ENCODE measurements around the gene KRT40. TPM values are rescaled to one million over a fixed set of nuclear protein-coding genes. Genes with fewer than 3 reads are reported as not detected.

The KRT40 gene
- not detected for polyA plus RNA-seq (2013, experiment 1 of 2)
- polyA plus RNA-seq (2013, experiment 2 of 2): not detected

- Histone ChIP-seq H3K9ac (ENCODE audit: low read length) (no peak within 1 kb of the TSS), H3K4me1 (ENCODE audit: control insufficient read depth, insufficient read depth, low read depth, low read length) (peaks cover 5% of the 10 kb centered on the region), H3K9me3 (ENCODE audit: control insufficient read depth, low read length) (no peaks in the 10 kb centered on the region), H2BK120ac (ENCODE audit: low read depth, low read length) (no peak within 1 kb of the TSS), H2AFZ (ENCODE audit: low read depth, low read length) (no peak within 1 kb of the TSS), H2BK5ac (ENCODE audit: low read depth, low read length, poor library complexity, severe bottlenecking) (no peak within 1 kb of the TSS), H2BK12ac (ENCODE audit: low read length in 2 of 2) (no peak within 1 kb of the TSS), H3K36me3 (ENCODE audit: control insufficient read depth in 1 of 2, insufficient read depth in 2 of 2, low read depth in 1 of 2, low read length in 2 of 2) (no peaks in the 10 kb centered on the region), H3K14ac (ENCODE audit: low read length in 2 of 2) (peak within 1 kb of the TSS in 1 of 2 experiments; percentile 26), H3K79me1 (replicated peaks; ENCODE audit: low read length, poor library complexity, severe bottlenecking) (no peaks in the 10 kb centered on the region), H3K4me3 (ENCODE audit: insufficient read depth in 1 of 2, low read depth in 1 of 2, low read length in 2 of 2) (peak within 1 kb of the TSS in 1 of 2 experiments; percentile 4), H2AK5ac (ENCODE audit: low read length, severe bottlenecking) (no peak within 1 kb of the TSS), H3K27ac (ENCODE audit: low read length, poor library complexity, severe bottlenecking) (no peak within 1 kb of the TSS), H3K4ac (ENCODE audit: low read depth in 1 of 2, low read length in 2 of 2) (no peak within 1 kb of the TSS), H3K18ac (ENCODE audit: low read depth in 1 of 2, low read length in 2 of 2) (no peak within 1 kb of the TSS), H3K23ac (ENCODE audit: low read length in 2 of 2) (no peak within 1 kb of the TSS), H3K4me2 (ENCODE audit: low read length, poor library complexity, severe bottlenecking) (no peak within 1 kb of the TSS), H4K8ac (ENCODE audit: low read length) (no peak within 1 kb of the TSS), H4K91ac (ENCODE audit: low read length) (no peak within 1 kb of the TSS), H3K27me3 (ENCODE audit: control insufficient read depth in 1 of 2, insufficient read depth in 1 of 2, low read length in 2 of 2) (no peaks in the 10 kb centered on the region), H2BK15ac (ENCODE audit: low read depth, poor library complexity, severe bottlenecking) (no peak within 1 kb of the TSS)
- WGBS: no CpG with 5 or more reads among the region's 3 CpGs
- no peak for DNase-seq
Measured at GRCh38 chr17:40984226-40984625, at the start of gene KRT40. Gene KRT40, minus strand, starts transcription at chr17:40984326. Its CDS starts 53 bp downstream, at chr17:40984273.

DNA sequence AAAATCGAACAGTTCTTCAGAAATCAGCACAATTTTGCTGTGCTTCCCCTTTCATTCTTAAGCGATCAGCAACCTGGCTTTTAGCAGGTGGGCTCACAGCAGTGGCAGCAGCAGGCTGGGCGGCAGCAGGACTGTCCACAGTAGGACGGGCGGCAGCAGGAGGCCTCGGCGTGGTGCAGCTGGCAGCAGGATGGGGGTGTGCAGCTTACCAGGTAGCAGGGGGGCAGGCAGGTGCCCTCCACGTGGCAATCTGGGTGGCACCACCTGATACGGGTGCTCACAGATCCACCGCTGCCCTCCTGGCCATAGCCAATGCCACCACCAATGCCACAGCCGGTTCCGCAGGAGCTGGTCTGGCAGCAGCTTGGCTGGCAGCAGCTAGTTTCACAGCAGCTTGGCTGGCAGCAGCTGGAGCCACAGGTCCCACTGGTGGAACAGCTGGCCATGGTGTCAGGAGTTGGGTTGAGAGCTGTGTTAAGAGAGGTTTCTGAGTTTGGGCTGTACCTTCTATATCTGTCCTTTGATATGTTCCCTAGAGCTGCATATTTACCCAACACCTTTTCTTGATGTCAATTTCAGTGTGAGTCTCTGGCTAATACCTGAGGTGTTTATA is 45.6 kb upstream of the KRT40 start, which contains the start of gene KRTAP1-4:
TSS of gene KRTAP1-4 (minus strand) at position 563 of the 613 bp plus-strand sequence. CDS start at position 446, 117 bp downstream.
- H3K9ac ChIP-seq (ENCODE audit: low read length): no peak within 1 kb of the TSS
- no peak for DNase-seq
- no peak within 1 kb of the TSS for H4K91ac ChIP-seq (ENCODE audit: low read length)
- peak within 1 kb of the TSS in 1 of 2 experiments; percentile 62 for H3K14ac ChIP-seq (ENCODE audit: low read length in 2 of 2)
- H3K4me2 ChIP-seq (ENCODE audit: low read length, poor library complexity, severe bottlenecking): no peak within 1 kb of the TSS
- H3K18ac ChIP-seq (ENCODE audit: low read depth in 1 of 2, low read length in 2 of 2): no peak within 1 kb of the TSS
- no peak within 1 kb of the TSS for H3K4me3 ChIP-seq (ENCODE audit: insufficient read depth in 1 of 2, low read depth in 1 of 2, low read length in 2 of 2)
- H3K23ac ChIP-seq (ENCODE audit: low read length in 2 of 2): no peak within 1 kb of the TSS
- H3K4me1 ChIP-seq (ENCODE audit: control insufficient read depth, insufficient read depth, low read depth, low read length): peaks cover 5% of the 10 kb centered on the region
- no peaks in the 10 kb centered on the region for H3K79me1 ChIP-seq (replicated peaks; ENCODE audit: low read length, poor library complexity, severe bottlenecking)
- no peaks in the 10 kb centered on the region for H3K27me3 ChIP-seq (ENCODE audit: control insufficient read depth in 1 of 2, insufficient read depth in 1 of 2, low read length in 2 of 2)
- H2AK5ac ChIP-seq (ENCODE audit: low read length, severe bottlenecking): peak within 1 kb of the TSS; percentile 70
- H3K27ac ChIP-seq (ENCODE audit: low read length, poor library complexity, severe bottlenecking): no peak within 1 kb of the TSS
- H3K9me3 ChIP-seq (ENCODE audit: control insufficient read depth, low read length): no peaks in the 10 kb centered on the region
- no peak within 1 kb of the TSS for H2BK15ac ChIP-seq (ENCODE audit: low read depth, poor library complexity, severe bottlenecking)
- no peak within 1 kb of the TSS for H2BK120ac ChIP-seq (ENCODE audit: low read depth, low read length)
- no peak within 1 kb of the TSS for H4K8ac ChIP-seq (ENCODE audit: low read length)
- no peak within 1 kb of the TSS for H2BK5ac ChIP-seq (ENCODE audit: low read depth, low read length, poor library complexity, severe bottlenecking)
- no peak within 1 kb of the TSS for H2BK12ac ChIP-seq (ENCODE audit: low read length in 2 of 2)
- no peak within 1 kb of the TSS for H3K4ac ChIP-seq (ENCODE audit: low read depth in 1 of 2, low read length in 2 of 2)
- no peak within 1 kb of the TSS for H2AFZ ChIP-seq (ENCODE audit: low read depth, low read length)
- no peaks in the 10 kb centered on the region for H3K36me3 ChIP-seq (ENCODE audit: control insufficient read depth in 1 of 2, insufficient read depth in 2 of 2, low read depth in 1 of 2, low read length in 2 of 2)
- WGBS: 83% methylated on average over 12 of the region's 12 CpGs

- Histone ChIP-seq H3K9me3 (ENCODE audit: control insufficient read depth, low read length) (no peaks in the 10 kb centered on the region), H3K23ac (ENCODE audit: low read length in 2 of 2) (peak within 1 kb of the TSS in 1 of 2 experiments; percentile 77), H3K4me1 (ENCODE audit: control insufficient read depth, insufficient read depth, low read depth, low read length) (peaks cover 3% of the 10 kb centered on the region), H2BK15ac (ENCODE audit: low read depth, poor library complexity, severe bottlenecking) (no peak within 1 kb of the TSS), H3K27ac (ENCODE audit: low read length, poor library complexity, severe bottlenecking) (no peak within 1 kb of the TSS), H3K9ac (ENCODE audit: low read length) (peak within 1 kb of the TSS; percentile 13), H2BK12ac (ENCODE audit: low read length in 2 of 2) (no peak within 1 kb of the TSS), H3K4me3 (ENCODE audit: insufficient read depth in 1 of 2, low read depth in 1 of 2, low read length in 2 of 2) (no peak within 1 kb of the TSS), H2AK5ac (ENCODE audit: low read length, severe bottlenecking) (no peak within 1 kb of the TSS), H2AFZ (ENCODE audit: low read depth, low read length) (no peak within 1 kb of the TSS), H3K4ac (ENCODE audit: low read depth in 1 of 2, low read length in 2 of 2) (no peak within 1 kb of the TSS), H2BK120ac (ENCODE audit: low read depth, low read length) (no peak within 1 kb of the TSS), H2BK5ac (ENCODE audit: low read depth, low read length, poor library complexity, severe bottlenecking) (no peak within 1 kb of the TSS), H3K14ac (ENCODE audit: low read length in 2 of 2) (peak within 1 kb of the TSS in 1 of 2 experiments; percentile 87), H3K27me3 (ENCODE audit: control insufficient read depth in 1 of 2, insufficient read depth in 1 of 2, low read length in 2 of 2) (no peaks in the 10 kb centered on the region), H3K4me2 (ENCODE audit: low read length, poor library complexity, severe bottlenecking) (no peak within 1 kb of the TSS), H3K18ac (ENCODE audit: low read depth in 1 of 2, low read length in 2 of 2) (peak within 1 kb of the TSS in 1 of 2 experiments; percentile 68), H4K8ac (ENCODE audit: low read length) (no peak within 1 kb of the TSS), H3K36me3 (ENCODE audit: control insufficient read depth in 1 of 2, insufficient read depth in 2 of 2, low read depth in 1 of 2, low read length in 2 of 2) (no peaks in the 10 kb centered on the region), H4K91ac (ENCODE audit: low read length) (no peak within 1 kb of the TSS), H3K79me1 (replicated peaks; ENCODE audit: low read length, poor library complexity, severe bottlenecking) (no peaks in the 10 kb centered on the region)
- 97% methylated on average over 7 of the region's 9 CpGs for WGBS
- DNase-seq: peak; percentile 30
Measured at GRCh38 chr17:41026715-41027471, 42.8 kb upstream of the KRT40 start, which contains the start of gene KRTAP1-5. Gene KRTAP1-5, minus strand, starts transcription at chr17:41027208. Its CDS starts 53 bp downstream, at chr17:41027155.

DNA sequence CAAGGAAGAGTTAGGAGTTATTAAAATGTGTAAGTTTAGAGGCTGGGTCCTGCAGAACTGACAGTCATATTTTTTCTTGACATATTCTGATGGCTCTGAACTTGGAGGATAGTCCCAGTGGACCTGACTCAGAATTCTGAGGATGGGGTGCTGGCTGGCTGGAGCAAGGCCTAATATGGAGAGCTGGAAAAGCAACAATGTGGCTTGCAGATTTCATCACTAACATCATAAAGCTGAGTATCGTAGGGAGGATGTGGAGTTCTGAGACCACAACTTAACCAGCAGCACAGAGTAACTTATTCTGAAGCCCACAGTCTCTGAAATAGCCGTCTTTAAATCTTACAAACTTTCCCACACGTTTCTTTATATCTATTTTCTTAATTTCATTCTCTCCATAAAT is 40.6 kb upstream of the KRT40 start:
- no peak overlapping the region for H3K18ac ChIP-seq (ENCODE audit: low read depth in 1 of 2, low read length in 2 of 2)
- WGBS: 72% methylated on average over 1 of the region's 3 CpGs

More for the DNA sequence above, 40.6 kb upstream of the KRT40 start:
- no peak overlapping the region for H3K14ac ChIP-seq (ENCODE audit: low read length in 2 of 2)
- no peak overlapping the region for H3K27ac ChIP-seq (ENCODE audit: low read length, poor library complexity, severe bottlenecking)
- no peak overlapping the region for H2BK120ac ChIP-seq (ENCODE audit: low read depth, low read length)
- H4K91ac ChIP-seq (ENCODE audit: low read length): no peak overlapping the region
- H2BK5ac ChIP-seq (ENCODE audit: low read depth, low read length, poor library complexity, severe bottlenecking): no peak overlapping the region
- H3K4me1 ChIP-seq (ENCODE audit: control insufficient read depth, insufficient read depth, low read depth, low read length): peaks cover 3% of the 10 kb centered on the region
- H3K27me3 ChIP-seq (ENCODE audit: control insufficient read depth in 1 of 2, insufficient read depth in 1 of 2, low read length in 2 of 2): no peaks in the 10 kb centered on the region
- no peak overlapping the region for H2AFZ ChIP-seq (ENCODE audit: low read depth, low read length)
- no peaks in the 10 kb centered on the region for H3K36me3 ChIP-seq (ENCODE audit: control insufficient read depth in 1 of 2, insufficient read depth in 2 of 2, low read depth in 1 of 2, low read length in 2 of 2)
- no peak overlapping the region for H2AK5ac ChIP-seq (ENCODE audit: low read length, severe bottlenecking)
- H3K4ac ChIP-seq (ENCODE audit: low read depth in 1 of 2, low read length in 2 of 2): no peak overlapping the region
- no peaks in the 10 kb centered on the region for H3K9me3 ChIP-seq (ENCODE audit: control insufficient read depth, low read length)
- peak overlapping the region; percentile 7 for H3K9ac ChIP-seq (ENCODE audit: low read length)
- H2BK15ac ChIP-seq (ENCODE audit: low read depth, poor library complexity, severe bottlenecking): no peak overlapping the region
- no peaks in the 10 kb centered on the region for H3K79me1 ChIP-seq (replicated peaks; ENCODE audit: low read length, poor library complexity, severe bottlenecking)
- no peak overlapping the region for H3K4me2 ChIP-seq (ENCODE audit: low read length, poor library complexity, severe bottlenecking)
- no peak overlapping the region for H4K8ac ChIP-seq (ENCODE audit: low read length)
- H3K23ac ChIP-seq (ENCODE audit: low read length in 2 of 2): no peak overlapping the region
- H3K4me3 ChIP-seq (ENCODE audit: insufficient read depth in 1 of 2, low read depth in 1 of 2, low read length in 2 of 2): no peak overlapping the region
- DNase-seq: no peak
- H2BK12ac ChIP-seq (ENCODE audit: low read length in 2 of 2): no peak overlapping the region
